Lower leg skin (tissue), 3 donors: ENCODE measurements around the gene TNP2.
A peak's percentile ranks its signal among the peaks of the same experiment; 100 is the strongest.

ENCODE experiments used
- POLR2A ChIP-seq, 2 donors: fragments of 450-650 bp; IDR thresholded peaks; one replicate each; pipeline ENCODE4 v1.6.1; 2016 to 2017; ENCODE audit warnings: antibody characterized with exemption in 2 of 2, mild to moderate bottlenecking in 1 of 2, moderate library complexity in 1 of 2
- TF ChIP-seq, protein P1 (sequence below), 3 donors: fragments of 450-650 bp; IDR thresholded peaks; one replicate each; pipeline ENCODE4 v1.5.1; 2016; ENCODE audit warnings: antibody characterized with exemption in 3 of 3, mild to moderate bottlenecking in 3 of 3, moderate library complexity in 2 of 3

- TF ChIP-seq, protein P1, sequence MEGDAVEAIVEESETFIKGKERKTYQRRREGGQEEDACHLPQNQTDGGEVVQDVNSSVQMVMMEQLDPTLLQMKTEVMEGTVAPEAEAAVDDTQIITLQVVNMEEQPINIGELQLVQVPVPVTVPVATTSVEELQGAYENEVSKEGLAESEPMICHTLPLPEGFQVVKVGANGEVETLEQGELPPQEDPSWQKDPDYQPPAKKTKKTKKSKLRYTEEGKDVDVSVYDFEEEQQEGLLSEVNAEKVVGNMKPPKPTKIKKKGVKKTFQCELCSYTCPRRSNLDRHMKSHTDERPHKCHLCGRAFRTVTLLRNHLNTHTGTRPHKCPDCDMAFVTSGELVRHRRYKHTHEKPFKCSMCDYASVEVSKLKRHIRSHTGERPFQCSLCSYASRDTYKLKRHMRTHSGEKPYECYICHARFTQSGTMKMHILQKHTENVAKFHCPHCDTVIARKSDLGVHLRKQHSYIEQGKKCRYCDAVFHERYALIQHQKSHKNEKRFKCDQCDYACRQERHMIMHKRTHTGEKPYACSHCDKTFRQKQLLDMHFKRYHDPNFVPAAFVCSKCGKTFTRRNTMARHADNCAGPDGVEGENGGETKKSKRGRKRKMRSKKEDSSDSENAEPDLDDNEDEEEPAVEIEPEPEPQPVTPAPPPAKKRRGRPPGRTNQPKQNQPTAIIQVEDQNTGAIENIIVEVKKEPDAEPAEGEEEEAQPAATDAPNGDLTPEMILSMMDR (IDR thresholded peaks at IDR 0.05): peak in 1 of 3 donors; percentile 11
- TF ChIP-seq POLR2A (IDR thresholded peaks at IDR 0.05): no peak
Observed at GRCh38 chr16:11241480-11242204, 27.5 kb downstream of the TNP2 start.
